ENCODE data around the gene ZNF621. TPM values are rescaled to one million over a fixed set of nuclear protein-coding genes. Genes with fewer than 3 reads are reported as not detected.
A peak's percentile ranks its signal among the peaks of the same experiment; 100 is the strongest.

ZNF621 gene
- total and polyA plus RNA-seq, 9 of the 15 experiments (the other 6 are each of a cell fraction or from before 2014, with no cell fraction given): 4.7 to 28.9 (median 20.6) TPM

DNA sequence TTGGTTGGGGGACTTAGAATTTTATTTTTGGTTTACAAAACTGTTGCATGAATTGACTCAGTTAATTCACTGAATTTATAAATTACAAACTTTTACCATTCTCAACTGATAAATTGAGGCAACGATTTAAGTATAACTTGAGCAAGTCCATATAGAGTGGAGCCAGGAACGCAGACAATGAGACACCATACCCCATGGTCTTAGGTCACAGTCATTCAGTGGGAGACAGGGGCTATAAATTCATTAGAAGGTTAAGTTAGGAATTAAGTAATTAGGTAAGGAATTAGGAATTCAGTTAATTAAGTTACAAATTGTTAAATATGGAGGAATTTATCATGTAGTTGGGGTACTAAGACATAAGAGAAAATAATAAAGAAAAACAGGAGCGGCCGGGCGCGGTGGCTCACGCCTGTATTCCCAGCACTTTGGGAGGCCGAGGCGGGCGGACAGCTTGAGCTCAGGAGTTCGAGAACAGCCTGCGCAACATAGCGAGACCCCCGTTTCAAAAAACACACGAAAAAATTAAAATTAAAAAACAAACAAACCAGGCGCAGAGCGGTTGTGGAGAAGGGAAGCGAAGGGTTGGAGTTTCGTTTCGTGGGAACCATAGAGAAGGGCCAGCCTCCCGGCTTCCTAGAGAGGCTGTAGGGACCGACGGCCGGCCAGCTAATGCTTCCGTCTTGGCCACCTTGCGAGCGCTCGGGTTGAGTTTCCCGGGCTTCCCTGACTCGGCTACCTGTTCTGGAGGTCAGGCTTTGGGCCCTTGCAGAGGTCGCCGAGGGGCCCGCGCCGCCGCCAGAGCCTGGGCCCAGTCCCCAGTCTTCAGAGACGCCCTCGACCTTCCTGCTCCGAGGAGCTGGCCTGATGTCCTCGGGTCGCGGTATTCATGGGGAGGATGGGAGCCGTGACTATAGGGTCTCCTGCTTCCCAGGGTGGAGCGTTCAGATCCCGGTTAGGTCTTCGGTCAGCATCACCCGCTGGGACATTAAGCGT, 48.0 kb upstream of the ZNF621 start, which contains the start of gene ZNF619:
ZNF619 (plus strand) TSS at position 645 of the 993 bp plus-strand sequence. CDS start 858 bp downstream, outside the sequence.
- WGBS (ENCODE audit: insufficient coverage, low coverage, missing lambda C conversion rate): 2% methylated on average over 48 of the region's 48 CpGs
- H3K4me2 ChIP-seq (ENCODE audit: insufficient read depth, low read length): peak within 1 kb of the TSS; percentile 96
- peaks cover 10% of the 10 kb centered on the region; the same call in 2 of the 3 replicates for H3K79me2 ChIP-seq (ENCODE audit: control insufficient read depth, insufficient read depth, low read length)
- no peaks in the 10 kb centered on the region for H3K9me1 ChIP-seq (ENCODE audit: control insufficient read depth, insufficient read depth, low read length)
- no peaks in the 10 kb centered on the region for H3K9me3 ChIP-seq (replicated peaks; ENCODE audit: control insufficient read depth, insufficient read depth, low read depth, low read length)
- TSS peak; percentile 89 for BruUV-seq (replicated peaks)
- peak within 1 kb of the TSS; percentile 83 to 98 for H3K9ac ChIP-seq (ENCODE audit: insufficient read depth in 1 of 2, low read depth in 2 of 2, low read length in 2 of 2)
- H3K36me3 ChIP-seq (ENCODE audit: control insufficient read depth, insufficient read depth, low read length): peaks cover 29% of the 10 kb centered on the region
- H3K27ac ChIP-seq (ENCODE audit: extremely low read depth, low read depth, low read length): peak within 1 kb of the TSS; percentile 78
- in situ Hi-C loops (cut with MboI) (no loop called here), intact Hi-C loops (cut with micrococcal nuclease) (loop anchor here (2.0 kb wide), 1 partner anchor 20 kb away; the partner anchor contains the start of gene RPL14)
- no peaks in the 10 kb centered on the region for H3K27me3 ChIP-seq (ENCODE audit: control insufficient read depth in 2 of 2, insufficient read depth in 2 of 2, low read length in 2 of 2)
- peak within 1 kb of the TSS; percentile 66 for H3K4me3 ChIP-seq
- ChIA-PET CTCF (ENCODE audit: low intra/inter-chr PET ratio) (no interaction called here), POLR2A (interaction anchor here (0.6 to 9.6 kb wide), 6 partner anchors 9 to 48 kb away, joined by 4 to 102 read pairs (median 7); partner anchors contain the start of genes RPL14, ZNF620 and ZNF621)
- DNase-seq (ENCODE audit: extremely low read depth in 1 of 4, low spot score in 3 of 4) (peak; percentile 86 to 88 (median 87)), FAIRE-seq (peak; percentile 70), ATAC-seq (peak; percentile 89)
- H4K20me1 ChIP-seq (replicated peaks; ENCODE audit: control insufficient read depth, insufficient read depth, low read length): no peaks in the 10 kb centered on the region
- peaks cover 4 to 5% of the 10 kb centered on the region in 2 experiments; a peak in 3 of 5 replicates for H3K4me1 ChIP-seq (replicated peaks in 1 of 2; ENCODE audit: control insufficient read depth in 2 of 2, insufficient read depth in 2 of 2, low read length in 2 of 2)
- H2AFZ ChIP-seq (ENCODE audit: low read depth, low read length): peak within 1 kb of the TSS; percentile 96
- TF ChIP-seq ZNF561 (CRISPR knock-in tag; conservative IDR thresholded peaks at IDR 0.05) (no peak), MTF1 (CRISPR knock-in tag; IDR thresholded peaks at IDR 0.05; ENCODE audit: borderline replicate concordance) (no peak), BHLHE40 (IDR thresholded peaks at IDR 0.05; ENCODE audit: low read length) (peak; percentile 26; the same call in 1 of the 2 replicates), SIN3B (IDR thresholded peaks at IDR 0.05; ENCODE audit: low read depth) (0 out of 2 replicates have a peak, but pooled peaks have one; percentile 37), PCBP1 (IDR thresholded peaks at IDR 0.05; ENCODE audit: low read depth, low read length, poor library complexity, severe bottlenecking) (no peak), TEAD2 (tag; IDR thresholded peaks at IDR 0.05) (no peak), MNT (conservative IDR thresholded peaks at IDR 0.05) (peak in 1 of 2 experiments; percentile 62; a peak in 2 of 4 replicates), SMAD4 (CRISPR knock-in tag; conservative IDR thresholded peaks at IDR 0.05) (peak; percentile 56), NFIX (CRISPR knock-in tag; IDR thresholded peaks at IDR 0.05; ENCODE audit: low read depth) (no peak), MYC (IDR thresholded peaks at IDR 0.05; ENCODE audit: low read depth, low read length) (peak; percentile 83), MYC (CRISPR knock-in tag; IDR thresholded peaks at IDR 0.05; ENCODE audit: borderline replicate concordance, low read depth) (peak; percentile 47; the same call in 1 of the 2 replicates), KDM5B (IDR thresholded peaks at IDR 0.05; ENCODE audit: insufficient replicate concordance, low read depth, low read length) (peak; percentile 82), SMARCE1 (IDR thresholded peaks at IDR 0.05) (peak; percentile 30; the same call in 1 of the 2 replicates)
- TF ChIP-seq, protein P1, sequence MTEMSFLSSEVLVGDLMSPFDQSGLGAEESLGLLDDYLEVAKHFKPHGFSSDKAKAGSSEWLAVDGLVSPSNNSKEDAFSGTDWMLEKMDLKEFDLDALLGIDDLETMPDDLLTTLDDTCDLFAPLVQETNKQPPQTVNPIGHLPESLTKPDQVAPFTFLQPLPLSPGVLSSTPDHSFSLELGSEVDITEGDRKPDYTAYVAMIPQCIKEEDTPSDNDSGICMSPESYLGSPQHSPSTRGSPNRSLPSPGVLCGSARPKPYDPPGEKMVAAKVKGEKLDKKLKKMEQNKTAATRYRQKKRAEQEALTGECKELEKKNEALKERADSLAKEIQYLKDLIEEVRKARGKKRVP (CRISPR knock-in tag; IDR thresholded peaks at IDR 0.05): no peak
- TF ChIP-seq, protein P2, sequence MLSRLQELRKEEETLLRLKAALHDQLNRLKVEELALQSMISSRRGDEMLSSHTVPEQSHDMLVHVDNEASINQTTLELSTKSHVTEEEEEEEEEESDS (CRISPR knock-in tag; IDR thresholded peaks at IDR 0.05): no peak
- TF ChIP-seq, protein P3, sequence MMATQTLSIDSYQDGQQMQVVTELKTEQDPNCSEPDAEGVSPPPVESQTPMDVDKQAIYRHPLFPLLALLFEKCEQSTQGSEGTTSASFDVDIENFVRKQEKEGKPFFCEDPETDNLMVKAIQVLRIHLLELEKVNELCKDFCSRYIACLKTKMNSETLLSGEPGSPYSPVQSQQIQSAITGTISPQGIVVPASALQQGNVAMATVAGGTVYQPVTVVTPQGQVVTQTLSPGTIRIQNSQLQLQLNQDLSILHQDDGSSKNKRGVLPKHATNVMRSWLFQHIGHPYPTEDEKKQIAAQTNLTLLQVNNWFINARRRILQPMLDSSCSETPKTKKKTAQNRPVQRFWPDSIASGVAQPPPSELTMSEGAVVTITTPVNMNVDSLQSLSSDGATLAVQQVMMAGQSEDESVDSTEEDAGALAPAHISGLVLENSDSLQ (IDR thresholded peaks at IDR 0.05): no peak
